Right hindlimb (tissue), 1 donor: ENCODE data around the gene PHC2.

Experiments used
- DNase-seq: peaks from one replicate; pipeline ENCODE4 v3.0.0-alpha.2; 2018

Gene PHC2

GRCh38 chr1:33367485-33368405 is 63.1 kb downstream of the PHC2 start:
- DNase-seq: peak; percentile 89

- no peak for DNase-seq
Observed at GRCh38 chr1:33366762-33367484, 64.0 kb downstream of the PHC2 start.

- peak; percentile 49 for DNase-seq
Observed at GRCh38 chr1:33365560-33365997, 65.3 kb downstream of the PHC2 start.

- no peak for DNase-seq
Observed at GRCh38 chr1:33364565-33364918, 66.4 kb downstream of the PHC2 start.

- DNase-seq: no peak
Observed at GRCh38 chr1:33363470-33363861, 67.4 kb downstream of the PHC2 start.

GRCh38 chr1:33363021-33363420 is 67.9 kb downstream of the PHC2 start:
- DNase-seq: no peak

GRCh38 chr1:33361532-33362235 is 69.2 kb downstream of the PHC2 start:
- DNase-seq: no peak

- no peak for DNase-seq
Observed at GRCh38 chr1:33360367-33360766, 70.5 kb downstream of the PHC2 start.

- DNase-seq: no peak
Observed at GRCh38 chr1:33359931-33360330, 71.0 kb downstream of the PHC2 start.

- DNase-seq: no peak
Observed at GRCh38 chr1:33358795-33359503, 71.9 kb downstream of the PHC2 start.

- no peak for DNase-seq
Observed at GRCh38 chr1:33358114-33358794, 72.6 kb downstream of the PHC2 start.

- DNase-seq: no peak
Observed at GRCh38 chr1:33357099-33357498, 73.8 kb downstream of the PHC2 start.

- no peak for DNase-seq
Observed at GRCh38 chr1:33354707-33355316, 76.1 kb downstream of the PHC2 start.

- DNase-seq: no peak
Observed at GRCh38 chr1:33353531-33353930, 77.4 kb downstream of the PHC2 start.

- DNase-seq: no peak
Observed at GRCh38 chr1:33351281-33351660, 79.6 kb downstream of the PHC2 start.

GRCh38 chr1:33350611-33351280 is 80.1 kb downstream of the PHC2 start:
- DNase-seq: no peak

GRCh38 chr1:33349778-33350610 is 80.9 kb downstream of the PHC2 start:
- peak; percentile 92 for DNase-seq

GRCh38 chr1:33349081-33349759 is 81.7 kb downstream of the PHC2 start:
- peak; percentile 60 for DNase-seq

GRCh38 chr1:33348676-33349080 is 82.2 kb downstream of the PHC2 start:
- DNase-seq: no peak

- no peak for DNase-seq
Observed at GRCh38 chr1:33348194-33348593, 82.7 kb downstream of the PHC2 start.
